H1 (cell line): ENCODE data around the gene STXBP5. TPM values are rescaled to one million over a fixed set of nuclear protein-coding genes. Genes with fewer than 3 reads are reported as not detected.

ENCODE experiments used
- CTBP2 ChIP-seq: IDR thresholded peaks from 2 replicates; pipeline ENCODE4 v1.7.0; 2011; ENCODE audit warnings: borderline replicate concordance, mild to moderate bottlenecking, moderate library complexity, mixed read lengths, low read length; ENCODE audit not compliant: insufficient read depth, insufficient read length
- MAX ChIP-seq: IDR thresholded peaks from 2 replicates; pipeline ENCODE4 v1.6.1; 2012; ENCODE audit warnings: inconsistent platforms
- NRF1 ChIP-seq: IDR thresholded peaks from 2 replicates; pipeline ENCODE4 v1.6.1; 2011; ENCODE audit warnings: mild to moderate bottlenecking, low read depth, low read length, improper control_type of control experiment
- SIX5 ChIP-seq: IDR thresholded peaks from 2 replicates; pipeline ENCODE4 v1.6.1; 2011; ENCODE audit warnings: mild to moderate bottlenecking, low read depth, low read length
- polyA plus RNA-seq, 7 experiments: library from polyadenylated mRNA; depleted of rRNA in 3 of 7; stranded (reverse) in 5 of 7; unstranded in 2 of 7; fragments of >200 nt in 5 of 7; fragments of 200-250 nt in 2 of 7; gene quantifications; 1 replicate in 5 of 7; 2 replicates in 1 of 7; 4 replicates in 1 of 7; pipeline versions ENCODE4 v1.2.1 to v1.2.3, GENCODE V29; 2011 to 2013; ENCODE audit warnings: missing spikeins in 2 of 7, mixed read lengths in 2 of 7
- total RNA-seq: library from RNA; stranded (reverse); fragmentation: NEBNext Ultra II Directional; extraction: Animal tissue kit (Norgen Biotek cat#: 25700); gene quantifications from 2 replicates; pipeline ENCODE4 v1.2.1, GENCODE V29; 2021
- TF ChIP-seq, protein P1 (sequence below): IDR thresholded peaks from 2 replicates; pipeline ENCODE4 v1.6.1; 2012; ENCODE audit warnings: inconsistent platforms
- TF ChIP-seq, protein P2 (sequence below): fragments of 300-600 bp; sonication (generic); IDR thresholded peaks from 2 replicates; pipeline ENCODE4 v1.7.1; 2012; ENCODE audit warnings: low read length, moderate library complexity, mild to moderate bottlenecking, inconsistent platforms; ENCODE audit not compliant: insufficient replicate concordance

Gene STXBP5
- total and polyA plus RNA-seq, 2 of the 8 experiments (the other 6 are each of a cell fraction or from before 2014, with no cell fraction given) = 2.7 to 10.8 TPM

DNA sequence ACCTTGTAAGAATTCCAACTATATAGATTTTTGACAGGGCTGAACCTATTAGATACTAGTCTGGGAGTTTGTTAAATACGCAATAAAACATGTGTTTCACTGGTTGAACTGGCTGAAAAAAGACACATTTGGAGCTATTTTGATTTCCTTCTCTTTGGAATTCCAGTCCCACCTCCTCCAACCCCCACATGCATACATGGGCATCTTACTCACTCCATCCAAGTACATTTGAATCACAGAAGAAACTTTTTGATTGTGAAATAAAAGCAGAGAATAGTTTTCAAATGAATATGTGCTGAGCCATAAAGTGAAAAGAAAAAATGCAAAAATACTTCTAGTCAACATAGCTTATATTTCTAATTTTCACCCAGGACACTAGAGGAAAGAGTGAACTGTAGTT, 33.9 kb upstream of the STXBP5 start (continued):
- TF ChIP-seq, protein P1, sequence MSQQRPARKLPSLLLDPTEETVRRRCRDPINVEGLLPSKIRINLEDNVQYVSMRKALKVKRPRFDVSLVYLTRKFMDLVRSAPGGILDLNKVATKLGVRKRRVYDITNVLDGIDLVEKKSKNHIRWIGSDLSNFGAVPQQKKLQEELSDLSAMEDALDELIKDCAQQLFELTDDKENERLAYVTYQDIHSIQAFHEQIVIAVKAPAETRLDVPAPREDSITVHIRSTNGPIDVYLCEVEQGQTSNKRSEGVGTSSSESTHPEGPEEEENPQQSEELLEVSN = no peak
- TF ChIP-seq CTBP2 = no peak
- TF ChIP-seq NRF1 = no peak
- no peak for TF ChIP-seq MAX
- TF ChIP-seq SIX5 = no peak
- TF ChIP-seq, protein P2, sequence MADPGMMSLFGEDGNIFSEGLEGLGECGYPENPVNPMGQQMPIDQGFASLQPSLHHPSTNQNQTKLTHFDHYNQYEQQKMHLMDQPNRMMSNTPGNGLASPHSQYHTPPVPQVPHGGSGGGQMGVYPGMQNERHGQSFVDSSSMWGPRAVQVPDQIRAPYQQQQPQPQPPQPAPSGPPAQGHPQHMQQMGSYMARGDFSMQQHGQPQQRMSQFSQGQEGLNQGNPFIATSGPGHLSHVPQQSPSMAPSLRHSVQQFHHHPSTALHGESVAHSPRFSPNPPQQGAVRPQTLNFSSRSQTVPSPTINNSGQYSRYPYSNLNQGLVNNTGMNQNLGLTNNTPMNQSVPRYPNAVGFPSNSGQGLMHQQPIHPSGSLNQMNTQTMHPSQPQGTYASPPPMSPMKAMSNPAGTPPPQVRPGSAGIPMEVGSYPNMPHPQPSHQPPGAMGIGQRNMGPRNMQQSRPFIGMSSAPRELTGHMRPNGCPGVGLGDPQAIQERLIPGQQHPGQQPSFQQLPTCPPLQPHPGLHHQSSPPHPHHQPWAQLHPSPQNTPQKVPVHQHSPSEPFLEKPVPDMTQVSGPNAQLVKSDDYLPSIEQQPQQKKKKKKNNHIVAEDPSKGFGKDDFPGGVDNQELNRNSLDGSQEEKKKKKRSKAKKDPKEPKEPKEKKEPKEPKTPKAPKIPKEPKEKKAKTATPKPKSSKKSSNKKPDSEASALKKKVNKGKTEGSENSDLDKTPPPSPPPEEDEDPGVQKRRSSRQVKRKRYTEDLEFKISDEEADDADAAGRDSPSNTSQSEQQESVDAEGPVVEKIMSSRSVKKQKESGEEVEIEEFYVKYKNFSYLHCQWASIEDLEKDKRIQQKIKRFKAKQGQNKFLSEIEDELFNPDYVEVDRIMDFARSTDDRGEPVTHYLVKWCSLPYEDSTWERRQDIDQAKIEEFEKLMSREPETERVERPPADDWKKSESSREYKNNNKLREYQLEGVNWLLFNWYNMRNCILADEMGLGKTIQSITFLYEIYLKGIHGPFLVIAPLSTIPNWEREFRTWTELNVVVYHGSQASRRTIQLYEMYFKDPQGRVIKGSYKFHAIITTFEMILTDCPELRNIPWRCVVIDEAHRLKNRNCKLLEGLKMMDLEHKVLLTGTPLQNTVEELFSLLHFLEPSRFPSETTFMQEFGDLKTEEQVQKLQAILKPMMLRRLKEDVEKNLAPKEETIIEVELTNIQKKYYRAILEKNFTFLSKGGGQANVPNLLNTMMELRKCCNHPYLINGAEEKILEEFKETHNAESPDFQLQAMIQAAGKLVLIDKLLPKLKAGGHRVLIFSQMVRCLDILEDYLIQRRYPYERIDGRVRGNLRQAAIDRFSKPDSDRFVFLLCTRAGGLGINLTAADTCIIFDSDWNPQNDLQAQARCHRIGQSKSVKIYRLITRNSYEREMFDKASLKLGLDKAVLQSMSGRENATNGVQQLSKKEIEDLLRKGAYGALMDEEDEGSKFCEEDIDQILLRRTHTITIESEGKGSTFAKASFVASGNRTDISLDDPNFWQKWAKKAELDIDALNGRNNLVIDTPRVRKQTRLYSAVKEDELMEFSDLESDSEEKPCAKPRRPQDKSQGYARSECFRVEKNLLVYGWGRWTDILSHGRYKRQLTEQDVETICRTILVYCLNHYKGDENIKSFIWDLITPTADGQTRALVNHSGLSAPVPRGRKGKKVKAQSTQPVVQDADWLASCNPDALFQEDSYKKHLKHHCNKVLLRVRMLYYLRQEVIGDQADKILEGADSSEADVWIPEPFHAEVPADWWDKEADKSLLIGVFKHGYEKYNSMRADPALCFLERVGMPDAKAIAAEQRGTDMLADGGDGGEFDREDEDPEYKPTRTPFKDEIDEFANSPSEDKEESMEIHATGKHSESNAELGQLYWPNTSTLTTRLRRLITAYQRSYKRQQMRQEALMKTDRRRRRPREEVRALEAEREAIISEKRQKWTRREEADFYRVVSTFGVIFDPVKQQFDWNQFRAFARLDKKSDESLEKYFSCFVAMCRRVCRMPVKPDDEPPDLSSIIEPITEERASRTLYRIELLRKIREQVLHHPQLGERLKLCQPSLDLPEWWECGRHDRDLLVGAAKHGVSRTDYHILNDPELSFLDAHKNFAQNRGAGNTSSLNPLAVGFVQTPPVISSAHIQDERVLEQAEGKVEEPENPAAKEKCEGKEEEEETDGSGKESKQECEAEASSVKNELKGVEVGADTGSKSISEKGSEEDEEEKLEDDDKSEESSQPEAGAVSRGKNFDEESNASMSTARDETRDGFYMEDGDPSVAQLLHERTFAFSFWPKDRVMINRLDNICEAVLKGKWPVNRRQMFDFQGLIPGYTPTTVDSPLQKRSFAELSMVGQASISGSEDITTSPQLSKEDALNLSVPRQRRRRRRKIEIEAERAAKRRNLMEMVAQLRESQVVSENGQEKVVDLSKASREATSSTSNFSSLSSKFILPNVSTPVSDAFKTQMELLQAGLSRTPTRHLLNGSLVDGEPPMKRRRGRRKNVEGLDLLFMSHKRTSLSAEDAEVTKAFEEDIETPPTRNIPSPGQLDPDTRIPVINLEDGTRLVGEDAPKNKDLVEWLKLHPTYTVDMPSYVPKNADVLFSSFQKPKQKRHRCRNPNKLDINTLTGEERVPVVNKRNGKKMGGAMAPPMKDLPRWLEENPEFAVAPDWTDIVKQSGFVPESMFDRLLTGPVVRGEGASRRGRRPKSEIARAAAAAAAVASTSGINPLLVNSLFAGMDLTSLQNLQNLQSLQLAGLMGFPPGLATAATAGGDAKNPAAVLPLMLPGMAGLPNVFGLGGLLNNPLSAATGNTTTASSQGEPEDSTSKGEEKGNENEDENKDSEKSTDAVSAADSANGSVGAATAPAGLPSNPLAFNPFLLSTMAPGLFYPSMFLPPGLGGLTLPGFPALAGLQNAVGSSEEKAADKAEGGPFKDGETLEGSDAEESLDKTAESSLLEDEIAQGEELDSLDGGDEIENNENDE = no peak
